ENCODE results near the gene SLC23A2.
A peak's percentile ranks its signal among the peaks of the same experiment; 100 is the strongest.

The SLC23A2 gene

DNA sequence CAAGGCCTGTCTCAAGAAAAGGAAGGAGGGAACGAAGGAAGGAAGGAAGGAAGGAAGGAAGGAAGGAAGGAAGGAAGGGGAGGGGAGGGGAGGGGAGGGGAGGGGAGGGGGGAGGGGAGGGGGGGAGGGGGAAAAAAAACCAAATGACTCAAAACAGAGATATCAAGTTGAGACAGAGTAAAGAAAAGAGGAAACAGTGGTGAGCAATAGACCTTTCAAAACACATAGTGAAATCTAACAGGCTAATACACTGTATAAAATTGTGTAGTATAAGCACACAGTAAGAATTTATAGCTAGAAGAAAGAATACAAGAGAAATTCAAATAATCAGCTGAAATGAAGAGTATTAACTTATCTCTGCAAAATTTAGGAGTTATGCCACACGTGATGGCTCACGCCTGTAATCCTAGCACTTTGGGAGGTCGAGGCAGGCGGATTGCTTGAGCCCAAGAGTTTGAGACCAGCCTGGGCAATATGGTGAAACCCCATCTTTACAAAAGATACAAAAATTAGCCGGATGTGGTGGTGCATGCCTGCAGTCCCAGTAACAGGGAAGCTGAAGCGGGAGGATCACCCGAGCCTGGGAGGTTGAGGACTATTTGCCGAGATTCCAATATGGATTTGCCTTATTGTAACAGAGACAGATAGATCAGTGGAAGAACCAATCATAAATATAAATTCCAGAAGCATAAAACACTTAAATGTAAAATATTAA lies 156.4 kb downstream of the SLC23A2 start:
- DNase-seq (ENCODE audit: low spot score), result no peak

DNA sequence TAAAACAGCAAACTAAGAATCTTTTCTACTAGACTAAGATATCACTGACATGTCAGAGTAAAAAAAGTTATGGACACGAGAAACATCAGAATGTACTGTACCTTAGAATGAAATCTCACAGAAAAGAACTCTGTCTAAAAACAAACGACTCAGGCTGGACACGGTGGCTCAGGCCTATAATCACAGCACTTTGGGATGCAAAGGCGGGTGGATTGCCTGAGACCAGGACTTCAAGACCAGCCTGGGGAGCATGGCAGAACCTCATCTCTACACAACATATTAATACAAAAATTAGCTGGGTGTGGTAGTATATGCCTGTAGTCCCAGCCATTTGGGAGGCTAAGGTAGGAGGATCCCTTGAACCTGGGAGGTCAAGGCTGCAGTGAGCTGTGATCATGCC lies 157.0 kb downstream of the SLC23A2 start:
- no peak for DNase-seq (ENCODE audit: low spot score)

DNA sequence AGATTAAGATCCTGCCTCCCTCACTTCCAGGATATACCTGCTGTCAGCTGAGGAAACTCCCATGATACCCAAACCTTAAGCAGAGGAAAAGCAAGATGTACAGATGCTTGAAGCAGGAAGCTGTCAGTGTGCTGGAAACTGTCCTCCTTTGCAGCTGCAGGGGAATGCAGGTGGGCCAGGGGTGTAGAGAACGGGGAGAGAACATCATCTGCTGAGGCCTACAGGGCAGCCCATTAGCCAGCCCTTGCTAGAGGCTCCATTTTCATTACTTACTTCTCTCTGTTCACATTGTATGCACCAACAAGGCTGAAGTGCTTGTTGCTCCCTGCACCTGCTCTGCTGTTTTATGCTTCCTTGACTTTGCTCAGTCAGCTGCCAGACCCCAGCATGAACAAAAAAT lies 160.5 kb downstream of the SLC23A2 start:
- no peak for DNase-seq (ENCODE audit: low spot score)

DNA sequence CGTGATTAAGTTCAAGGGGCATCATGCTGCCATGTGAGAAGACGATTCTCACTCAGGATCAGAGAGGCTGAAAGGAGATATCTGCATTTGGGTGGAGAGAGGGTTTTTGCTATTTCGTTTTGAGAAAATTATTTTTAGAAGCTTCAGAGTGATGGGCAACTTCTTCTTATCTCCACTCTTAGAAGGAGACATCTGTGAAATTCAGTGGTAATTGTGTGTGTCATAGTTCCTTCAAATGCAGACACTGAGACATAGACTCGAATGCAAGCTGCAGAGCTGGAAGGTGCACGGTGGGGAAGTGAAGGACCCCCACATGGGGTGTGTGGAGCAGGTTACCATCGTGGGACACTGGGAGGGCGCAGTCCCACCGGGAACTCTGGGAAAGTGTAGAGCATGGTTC lies 162.8 kb downstream of the SLC23A2 start:
- no peak for DNase-seq (ENCODE audit: low spot score)

DNA sequence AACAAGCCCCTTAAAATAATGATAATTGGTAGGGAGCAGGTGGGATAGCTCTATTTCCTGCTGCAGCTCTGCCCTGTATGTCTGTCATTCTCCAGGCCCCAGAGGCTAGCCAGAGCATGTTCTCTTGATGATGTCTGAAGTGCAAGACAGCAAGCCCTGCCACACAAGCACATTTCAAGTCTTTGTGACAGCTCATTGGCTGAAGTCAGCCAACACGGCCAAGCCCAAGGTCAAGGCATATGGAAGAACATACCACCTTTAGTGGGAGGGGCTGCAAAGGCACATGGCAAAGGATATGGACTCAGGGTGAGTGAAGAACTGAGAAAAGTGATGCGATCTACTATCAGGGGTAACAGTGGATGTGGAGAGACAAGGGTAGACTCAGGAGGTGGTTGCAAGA lies 163.6 kb downstream of the SLC23A2 start:
- DNase-seq (ENCODE audit: low spot score), result no peak

DNA sequence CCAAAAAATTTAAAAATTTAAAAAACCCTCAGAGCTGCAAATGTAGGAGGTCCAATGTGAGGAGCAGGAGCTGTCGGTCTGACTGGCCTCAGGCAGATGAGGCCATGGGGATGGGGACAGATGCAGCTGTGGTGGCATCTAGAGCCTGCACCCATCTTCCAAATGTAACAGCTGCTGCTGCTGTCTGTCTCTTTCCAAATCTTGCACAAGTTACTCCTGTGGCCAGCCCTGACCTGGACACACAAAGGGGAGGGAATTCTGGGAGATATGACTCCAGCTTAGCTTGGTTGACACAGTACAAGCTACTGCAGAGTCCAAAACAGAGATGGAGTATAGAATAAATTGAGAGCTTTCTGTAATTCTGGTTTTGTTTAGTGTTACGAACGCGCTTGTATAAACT lies 164.4 kb downstream of the SLC23A2 start:
- no peak for DNase-seq (ENCODE audit: low spot score)

DNA sequence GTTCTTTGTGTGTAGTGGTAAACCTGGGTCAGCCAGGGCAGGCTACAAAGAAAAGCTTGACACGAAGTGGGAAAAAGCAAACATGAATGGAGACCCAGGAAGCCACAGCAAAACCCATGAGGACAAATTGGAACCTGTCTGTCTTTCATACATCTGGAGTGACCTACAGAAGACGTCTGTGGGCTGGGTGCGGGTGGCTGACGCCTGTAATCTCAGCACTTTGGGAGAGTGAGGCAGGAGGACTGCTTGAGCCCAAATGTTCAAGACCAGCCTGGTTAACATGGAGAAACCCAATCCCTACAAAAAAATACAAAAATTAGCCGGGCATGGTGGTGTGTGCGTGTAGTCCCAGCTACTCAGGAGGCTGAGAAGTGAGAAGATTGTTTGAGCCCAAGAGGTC lies 164.8 kb downstream of the SLC23A2 start:
- DNase-seq (ENCODE audit: low spot score), result no peak

DNA sequence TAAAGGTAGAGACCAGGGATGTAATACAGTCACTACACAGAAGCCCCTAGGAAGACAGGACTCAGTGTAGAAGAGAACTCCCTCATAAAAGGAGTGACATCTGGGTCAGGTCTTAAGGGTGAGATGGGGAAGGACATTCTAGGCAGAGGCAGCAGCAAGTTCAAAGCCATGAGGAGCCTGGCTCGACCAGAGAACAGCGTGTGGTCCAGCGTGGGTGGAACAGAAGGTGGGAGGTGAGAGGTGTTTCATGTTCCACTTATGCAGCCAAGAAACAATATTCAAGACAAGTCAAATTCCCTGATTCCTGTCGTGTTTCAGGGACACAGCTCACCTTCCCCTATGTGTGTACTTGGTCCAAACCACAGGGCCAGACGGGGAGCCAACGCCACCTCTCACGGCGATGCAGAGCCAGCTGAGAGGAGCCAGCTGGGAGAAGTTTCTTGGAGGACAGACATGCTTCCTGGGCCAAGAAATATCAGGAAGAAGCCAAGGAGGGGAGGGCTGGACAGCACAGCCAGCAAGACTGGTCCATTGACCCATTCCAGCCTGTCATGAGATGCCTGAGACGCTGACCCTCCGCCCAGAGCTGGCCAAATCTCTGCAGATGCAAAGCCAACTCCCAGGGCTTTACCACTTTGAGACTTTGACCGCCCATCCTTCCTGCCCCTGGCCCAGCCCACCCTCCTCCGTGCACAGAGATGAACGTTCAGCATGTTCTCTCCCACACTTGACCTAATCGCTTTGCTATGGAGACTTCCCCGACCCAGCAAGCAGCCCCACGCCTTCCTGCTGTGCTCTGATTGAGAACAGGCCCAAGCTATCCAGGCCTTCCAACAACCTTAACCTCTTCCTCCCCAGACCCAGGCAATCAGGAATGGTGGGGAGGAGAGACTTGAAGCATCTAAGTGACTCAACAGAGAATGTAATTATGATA lies 165.8 kb downstream of the SLC23A2 start:
- no peak for DNase-seq (ENCODE audit: low spot score)

DNA sequence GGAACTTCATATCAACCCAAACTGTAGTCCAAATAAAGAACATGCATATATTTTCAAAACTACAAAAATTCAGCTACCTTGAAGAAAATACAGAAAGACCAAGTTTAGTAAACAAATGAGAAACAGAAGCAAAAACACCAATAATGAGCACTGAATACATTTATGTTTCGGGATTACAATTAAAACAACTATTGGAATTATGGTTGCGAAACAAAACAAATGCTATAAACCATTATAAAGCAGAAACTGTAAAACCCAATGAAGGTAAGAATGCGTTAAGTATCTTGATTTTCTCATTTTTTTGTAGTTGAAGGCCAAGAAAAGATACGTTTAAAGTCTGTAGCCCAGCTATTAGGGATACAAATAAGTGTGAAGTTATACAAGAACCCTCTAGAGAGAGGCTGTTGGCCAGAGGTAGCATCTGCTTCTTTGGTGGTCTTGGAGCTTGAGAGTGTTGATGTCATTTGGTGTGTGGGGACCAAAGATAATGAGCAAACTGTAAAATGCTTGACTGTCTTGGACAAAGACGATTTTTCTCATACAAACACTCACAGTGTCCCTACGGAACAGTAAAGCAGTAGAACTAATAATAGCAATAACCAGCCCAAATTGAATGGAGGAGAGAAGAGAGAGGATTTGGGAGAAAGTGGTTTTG lies 168.1 kb downstream of the SLC23A2 start:
- DNase-seq (ENCODE audit: low spot score), result no peak

DNA sequence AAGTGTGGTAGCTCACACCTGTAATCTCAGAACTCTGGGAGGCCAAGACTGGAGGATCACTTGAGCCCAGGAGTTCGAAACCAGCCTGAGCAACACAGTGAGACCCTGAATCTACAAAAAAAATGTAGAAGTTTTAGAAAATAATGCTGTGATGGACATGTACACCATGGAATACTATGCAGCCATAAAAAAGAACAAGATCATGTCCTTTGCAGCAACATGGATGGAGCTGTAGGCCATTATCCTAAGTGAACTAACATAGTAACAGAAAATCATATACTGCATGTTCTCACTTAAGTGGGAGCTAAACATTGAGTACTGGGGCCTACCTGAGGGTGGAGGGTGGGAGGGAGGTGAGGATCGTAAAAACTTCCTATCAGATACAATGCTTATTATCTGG lies 168.8 kb downstream of the SLC23A2 start:
- DNase-seq (ENCODE audit: low spot score), result no peak

DNA sequence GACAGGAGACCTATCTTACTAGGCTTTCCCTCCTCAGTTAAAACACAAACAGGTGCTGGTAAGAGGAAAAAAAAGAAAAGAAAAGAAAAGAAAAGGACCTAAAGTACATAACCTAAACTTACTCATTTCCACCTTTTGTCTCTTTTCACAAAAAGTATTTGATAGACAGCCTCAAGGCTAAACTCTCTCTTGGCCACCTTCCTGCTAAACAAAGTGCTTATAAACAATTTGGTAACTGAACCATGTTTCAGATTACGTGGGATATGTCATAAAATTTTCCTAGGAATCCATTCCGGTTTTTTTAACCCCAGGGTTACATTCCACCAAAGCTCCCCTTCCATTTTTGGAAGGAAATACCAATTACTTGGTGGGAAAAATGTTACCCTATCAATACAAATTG lies 170.6 kb downstream of the SLC23A2 start:
- DNase-seq (ENCODE audit: low spot score), result no peak

DNA sequence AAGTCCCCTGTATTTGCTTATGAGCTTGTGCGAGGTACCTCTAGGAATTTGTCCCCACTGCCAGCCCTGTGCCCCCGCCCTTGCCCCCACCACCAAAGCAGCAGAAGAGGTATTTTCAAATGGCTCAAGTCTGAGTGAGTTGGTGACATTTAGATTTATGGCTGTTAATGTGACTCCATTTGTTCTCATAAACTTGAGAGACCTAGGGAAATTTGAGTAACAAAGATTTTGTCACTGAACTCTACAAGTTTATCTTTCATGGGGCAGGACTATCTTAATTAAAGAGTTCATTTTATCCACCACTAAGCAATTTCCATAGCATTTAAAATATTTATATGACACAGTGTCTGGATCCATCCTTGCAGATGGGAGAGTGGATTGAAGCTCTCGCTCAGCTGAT lies 171.1 kb downstream of the SLC23A2 start:
- DNase-seq (ENCODE audit: low spot score), result no peak

DNA sequence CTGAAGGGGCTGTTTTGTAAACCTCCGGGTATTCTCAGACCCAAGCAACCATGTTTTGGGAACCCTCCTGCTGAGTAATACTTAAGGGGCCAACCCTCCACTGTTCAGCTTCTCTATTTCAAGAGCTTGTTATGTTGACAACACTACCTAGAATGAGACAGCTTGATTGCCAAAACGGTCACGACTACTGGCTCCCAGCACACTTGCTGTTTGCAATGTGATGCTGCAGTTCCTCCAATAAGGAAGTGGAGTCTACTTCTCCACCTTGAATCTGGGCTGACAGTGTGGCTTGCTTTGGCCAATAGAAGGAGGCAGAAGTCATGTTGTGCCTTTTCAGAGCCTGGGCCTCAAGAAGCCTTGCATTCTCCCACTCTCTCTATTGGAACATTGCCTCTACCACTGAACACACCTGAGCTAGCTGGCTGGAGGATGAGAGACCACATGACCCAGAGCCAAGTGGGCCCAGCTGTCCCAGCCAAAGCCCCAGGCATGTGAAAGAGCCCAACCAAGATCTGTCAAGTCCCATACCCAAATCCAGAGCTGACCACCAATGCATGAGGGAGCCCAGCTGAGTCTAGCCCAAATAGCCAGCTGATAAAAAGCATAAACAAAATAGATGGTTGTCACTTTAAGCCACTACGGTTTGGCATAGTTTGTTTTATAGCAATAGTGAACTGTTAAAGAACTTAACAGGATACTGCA lies 171.6 kb downstream of the SLC23A2 start:
- no peak for DNase-seq (ENCODE audit: low spot score)

DNA sequence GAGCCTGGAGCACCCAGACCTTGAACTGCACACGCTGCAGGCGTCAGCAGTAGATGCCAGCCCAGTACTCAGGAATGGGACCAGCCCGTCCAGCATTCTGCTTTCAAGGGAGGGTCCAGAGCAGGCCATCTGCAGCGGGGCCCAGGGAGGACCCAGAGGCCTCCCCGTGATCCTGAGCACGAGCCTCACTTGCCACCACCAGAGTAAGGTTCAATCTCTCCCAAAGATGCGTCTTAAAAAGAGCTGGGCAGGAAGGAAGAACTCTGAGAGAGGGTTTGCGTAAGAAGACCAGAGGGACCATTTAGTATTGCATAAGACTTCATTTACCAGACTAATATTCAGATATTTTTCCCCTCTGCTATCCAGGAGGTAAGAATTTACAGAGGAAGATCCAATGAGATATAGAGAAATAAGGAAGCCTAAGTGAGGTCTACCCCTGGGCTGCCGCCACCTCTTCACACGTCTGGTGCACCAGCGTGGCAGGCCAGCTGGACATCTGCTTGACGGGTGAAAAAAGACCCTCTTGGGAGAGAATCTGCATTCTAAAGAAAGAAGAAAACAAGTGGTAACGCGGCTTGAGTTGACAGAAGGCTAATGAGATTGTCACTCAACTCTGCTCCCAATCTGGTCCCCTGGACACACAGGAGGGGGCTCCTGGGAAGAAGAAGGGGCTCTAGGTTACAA lies 172.3 kb downstream of the SLC23A2 start:
- DNase-seq (ENCODE audit: low spot score), result no peak

DNA sequence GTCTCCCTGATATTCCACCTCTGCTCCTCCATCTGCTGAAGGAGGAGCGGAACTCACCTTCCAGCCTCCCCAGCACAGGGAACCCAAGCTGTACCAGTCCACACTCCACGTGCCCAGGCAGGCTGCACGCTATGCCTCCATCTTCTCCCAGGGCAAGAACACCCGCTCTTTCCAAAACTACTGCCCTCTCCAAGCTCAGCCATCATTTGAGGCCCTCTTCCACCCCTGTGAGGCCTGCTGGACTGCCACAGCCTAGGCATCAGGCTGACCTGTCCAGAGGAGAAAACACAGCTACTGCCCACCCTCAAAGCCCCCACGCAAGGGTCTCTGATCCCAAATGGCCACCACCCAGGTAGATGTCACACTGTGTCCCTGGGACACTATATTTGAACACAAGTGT lies 179.7 kb downstream of the SLC23A2 start:
- DNase-seq (ENCODE audit: low spot score), result no peak

DNA sequence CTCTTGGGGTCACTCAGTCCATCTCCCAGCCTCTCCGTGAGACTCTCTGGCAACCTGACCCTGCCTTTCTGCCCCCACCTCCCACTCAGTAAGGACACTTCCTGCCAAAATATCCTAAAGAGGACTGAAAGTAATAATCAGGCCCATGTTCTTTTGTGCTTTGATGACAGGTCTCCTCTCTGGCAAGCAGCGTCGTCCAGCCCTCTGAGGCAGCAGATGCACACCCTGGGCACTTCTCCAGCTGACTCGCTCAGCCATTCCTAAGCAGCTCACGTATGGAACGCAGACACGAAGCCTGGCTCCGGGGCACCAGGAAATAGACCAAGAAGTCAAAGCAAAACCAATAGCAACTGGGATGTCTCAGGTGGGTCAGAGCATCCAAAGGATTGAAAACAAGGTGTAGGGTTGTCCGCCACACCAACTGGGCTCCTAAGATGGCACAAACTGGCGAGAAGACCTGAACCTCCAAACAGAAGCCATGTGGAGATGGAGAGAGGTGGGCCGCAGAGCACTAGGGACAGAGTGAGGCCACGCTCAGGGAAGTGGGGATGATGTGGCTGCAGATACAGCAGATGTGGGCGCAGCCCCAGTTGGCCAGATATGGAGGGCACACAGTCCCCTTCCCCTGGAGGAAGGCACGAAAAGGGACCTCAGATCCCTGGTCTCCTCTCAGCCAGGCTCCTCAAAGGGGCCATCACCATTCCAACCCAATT lies 180.3 kb downstream of the SLC23A2 start:
- peak; percentile 86 for DNase-seq (ENCODE audit: low spot score)

DNA sequence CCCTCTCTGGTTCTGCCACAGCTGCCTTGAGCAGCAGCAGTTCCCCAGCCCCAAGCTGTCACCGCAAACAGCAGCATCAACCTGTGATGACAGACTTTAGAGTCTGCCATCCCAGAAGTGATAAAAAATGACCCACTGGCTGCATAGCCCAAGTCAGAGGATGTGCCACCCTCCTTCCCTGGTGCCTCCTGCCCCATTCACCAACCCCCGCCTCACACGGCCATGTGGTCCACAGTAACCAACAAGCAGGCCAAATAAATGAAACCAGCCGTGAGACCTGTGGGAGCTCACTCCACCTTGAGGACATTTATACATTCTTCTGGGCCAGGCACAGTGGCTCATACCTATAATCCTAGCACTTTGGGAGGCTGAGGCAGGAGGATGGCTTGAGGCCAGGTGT lies 181.4 kb downstream of the SLC23A2 start:
- DNase-seq (ENCODE audit: low spot score), result no peak

DNA sequence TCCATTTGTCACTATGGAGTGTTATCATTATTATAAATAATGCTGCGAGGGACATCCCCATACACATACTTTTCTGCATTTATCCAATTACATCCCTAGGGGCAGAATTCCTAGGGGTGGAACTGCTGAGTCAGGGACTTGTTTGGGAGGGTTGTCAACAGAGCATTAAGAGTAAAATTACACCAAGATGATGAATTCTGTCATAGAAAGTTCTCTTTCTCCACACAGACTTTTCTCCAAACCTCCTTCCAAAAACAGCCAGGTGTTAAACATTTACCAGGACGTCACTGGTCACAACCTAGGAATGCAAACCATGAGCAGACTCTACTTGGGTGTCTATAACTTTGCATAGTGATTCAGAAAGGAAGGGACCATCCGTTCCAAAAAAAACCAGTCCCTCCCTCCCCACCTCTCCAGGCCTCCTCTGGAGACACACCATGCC lies 184.1 kb downstream of the SLC23A2 start:
- DNase-seq (ENCODE audit: low spot score), result peak; percentile 98

DNA sequence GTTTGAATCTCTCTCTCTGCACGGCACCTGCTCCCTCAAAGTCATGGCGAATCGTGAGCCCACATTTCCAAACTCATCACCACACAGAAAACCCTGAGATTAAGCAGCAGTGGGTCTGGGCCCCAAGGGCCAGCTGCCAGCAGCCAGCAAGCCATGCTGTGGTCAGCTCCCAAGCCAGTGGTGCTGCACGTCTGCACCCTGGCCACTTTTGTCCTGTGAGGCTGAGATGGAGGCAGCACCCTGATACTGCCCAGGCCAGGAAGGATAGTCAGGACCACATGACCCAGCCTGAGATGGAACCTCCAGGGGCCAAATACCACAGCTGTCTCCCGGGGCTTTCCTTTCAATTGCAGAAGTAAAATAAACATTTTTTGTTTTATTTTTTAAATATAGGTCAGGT lies 185.7 kb downstream of the SLC23A2 start:
- no peak for DNase-seq (ENCODE audit: low spot score)

DNA sequence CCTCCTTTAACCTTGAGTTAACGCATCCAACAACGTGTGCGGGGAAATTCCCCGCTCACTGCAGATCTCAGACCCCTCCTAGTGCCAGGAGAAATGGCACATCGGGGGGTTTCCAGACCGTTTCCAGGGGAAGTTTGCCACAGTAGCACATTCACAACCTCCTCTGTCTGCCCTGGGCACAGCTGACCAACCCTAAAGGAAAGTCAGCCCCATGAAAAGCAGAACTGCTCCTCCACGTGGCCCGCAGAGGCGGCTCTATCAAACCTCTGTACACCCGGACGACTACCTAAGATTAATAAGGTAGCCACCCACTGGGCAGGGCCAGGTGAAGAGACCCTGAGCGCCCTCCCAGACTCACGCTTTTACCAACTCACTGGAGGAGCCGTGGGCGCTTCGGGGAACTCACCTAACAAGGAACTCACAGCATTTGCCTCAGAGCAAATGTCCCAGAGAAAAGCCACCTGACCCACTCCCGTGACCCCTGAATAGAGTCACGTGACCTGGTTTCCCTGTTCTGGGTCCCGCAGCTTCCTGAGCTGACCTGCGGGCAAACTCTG lies 186.5 kb downstream of the SLC23A2 start:
- DNase-seq (ENCODE audit: low spot score), result peak; percentile 36

Data from kidney tubule cell (primary cell).